RPMI7951 (cell line): Measurements from ENCODE around the gene NBEA. TPM values are rescaled to one million over a fixed set of nuclear protein-coding genes. Genes with fewer than 3 reads are reported as not detected.
A peak's percentile ranks its signal among the peaks of the same experiment; 100 is the strongest.

Source experiments
- DNase-seq: peaks from one replicate; pipeline ENCODE4 v3.0.0-alpha.2; 2012; ENCODE audit warnings: low read depth
- total RNA-seq: library from RNA; depleted of rRNA; stranded (reverse); fragments of >200 nt; shearing (Covaris generic); gene quantifications from 2 replicates; pipeline ENCODE4 v1.2.3, GENCODE V29; 2014

The NBEA gene
- total RNA-seq, 1 experiment from 2014 or later = 2.5 TPM

GRCh38 chr13:35567406-35567980 lies 625.4 kb downstream of the NBEA start:
- DNase-seq = no peak

DNA sequence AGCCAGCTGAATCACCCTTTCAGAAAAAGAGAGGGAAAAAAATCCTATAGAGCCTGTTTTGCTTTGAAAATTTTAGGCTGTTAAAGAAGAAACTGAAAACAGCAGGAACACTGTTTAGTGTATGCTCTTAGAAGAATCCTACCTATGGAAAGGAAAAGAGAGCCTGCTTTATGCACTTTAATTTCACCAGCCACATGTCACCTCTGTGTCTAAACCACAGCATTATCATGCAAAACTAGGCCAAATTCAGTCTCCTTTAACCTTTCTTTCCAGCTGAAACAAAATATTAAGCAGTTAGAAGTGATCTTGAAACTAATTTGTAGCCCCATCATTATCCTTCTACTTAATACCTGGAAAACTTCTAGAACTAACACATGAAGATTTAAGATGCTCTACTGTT lies 631.6 kb downstream of the NBEA start:
- DNase-seq = no peak

DNA sequence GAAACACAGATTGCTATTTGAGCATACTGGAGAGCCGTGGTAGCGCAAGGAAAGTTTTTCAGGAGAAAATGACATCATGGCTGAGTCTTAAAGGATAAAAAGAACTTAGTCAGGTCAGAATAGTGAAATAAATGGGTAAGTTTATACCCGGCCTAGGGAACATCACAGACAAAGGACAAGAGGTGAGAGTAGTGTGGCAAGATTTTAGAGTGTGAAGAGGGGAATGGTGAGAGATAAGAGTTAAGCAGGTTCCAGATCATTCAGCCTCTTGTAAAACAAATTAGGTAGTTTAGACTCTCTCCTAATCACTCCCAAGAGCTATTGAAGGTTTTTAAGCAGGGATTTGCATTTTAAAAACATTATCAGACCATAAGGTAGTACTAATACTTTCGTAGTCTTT lies 650.4 kb downstream of the NBEA start:
- DNase-seq = no peak

DNA sequence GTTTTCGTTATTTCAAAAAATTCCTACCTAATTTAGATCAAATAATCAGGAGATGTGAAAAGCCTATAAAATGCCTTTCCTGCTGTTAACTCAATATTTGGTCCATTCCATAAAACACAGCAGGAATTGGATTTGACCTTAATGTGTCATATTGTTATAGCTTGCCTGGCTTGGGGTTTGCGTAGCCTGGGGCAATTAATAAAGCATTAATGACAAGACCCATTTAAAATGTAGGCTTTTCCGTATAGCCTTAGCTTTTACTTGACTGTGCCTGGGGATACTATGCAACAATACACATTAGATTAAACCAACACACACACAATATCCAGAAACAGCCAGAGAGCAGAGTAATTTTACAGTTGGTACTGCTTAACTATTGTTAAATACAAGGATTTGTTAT lies 651.6 kb downstream of the NBEA start:
- DNase-seq = no peak

DNA sequence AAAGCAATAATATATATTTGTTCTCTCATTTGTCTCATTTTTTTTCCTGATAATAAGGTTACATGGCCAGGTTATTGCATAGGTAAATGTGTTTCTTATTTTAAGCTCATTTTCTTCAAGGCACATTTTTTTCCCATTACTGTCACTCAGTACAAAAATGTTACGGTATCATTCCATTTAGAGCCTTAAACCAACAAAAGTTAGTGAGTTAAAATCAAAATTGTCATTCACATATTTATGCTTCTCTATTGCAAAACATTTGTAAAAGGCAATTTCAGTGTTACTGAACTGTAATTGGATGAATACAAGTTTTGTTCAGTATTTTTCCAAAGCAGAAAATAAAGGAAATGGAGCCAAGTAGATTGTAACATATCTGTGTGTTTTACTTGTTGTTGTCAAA lies 652.0 kb downstream of the NBEA start:
- no peak for DNase-seq

- no peak for DNase-seq
Observed at GRCh38 chr13:35595181-35595580, 653.1 kb downstream of the NBEA start.

GRCh38 chr13:35596321-35597030 lies 654.4 kb downstream of the NBEA start:
- no peak for DNase-seq

DNA sequence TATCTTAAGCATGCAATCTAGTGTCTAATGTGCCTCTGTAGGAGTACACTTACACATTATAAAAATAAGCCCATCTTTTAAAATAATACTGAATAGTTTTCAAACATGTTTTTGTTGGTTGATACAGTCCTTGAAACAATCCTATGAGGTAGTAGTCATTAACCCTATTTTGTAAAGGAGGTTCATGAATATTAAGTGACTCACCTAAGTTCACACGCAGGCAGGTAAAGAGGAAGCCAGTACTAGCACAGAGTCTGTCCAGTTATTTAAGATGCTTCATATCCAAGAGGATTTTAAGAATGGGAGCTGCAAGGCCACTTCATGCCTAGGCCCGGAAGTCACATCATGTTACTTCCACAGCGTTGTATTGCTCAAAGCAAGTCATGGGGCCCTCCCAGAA lies 655.4 kb downstream of the NBEA start:
- DNase-seq = no peak

DNA sequence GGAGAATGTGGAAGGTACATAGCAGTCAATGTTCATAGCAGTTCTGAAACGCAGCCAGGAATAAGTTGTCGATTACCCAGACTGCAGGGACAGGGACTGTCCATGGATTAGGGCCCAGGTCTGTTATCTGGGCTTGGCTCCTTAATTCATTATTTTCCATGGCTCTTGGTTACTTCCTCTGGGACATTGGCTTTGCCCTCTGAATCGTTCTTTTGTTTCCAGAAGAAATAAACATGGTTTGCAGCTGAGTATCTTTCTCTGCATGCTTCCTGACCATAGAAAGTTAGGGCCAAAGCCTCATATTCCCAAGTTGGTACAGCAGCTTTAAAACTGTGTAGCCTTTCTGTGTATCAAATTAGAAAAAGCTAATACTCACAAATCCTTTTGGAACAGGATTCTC lies 656.2 kb downstream of the NBEA start:
- DNase-seq = no peak

DNA sequence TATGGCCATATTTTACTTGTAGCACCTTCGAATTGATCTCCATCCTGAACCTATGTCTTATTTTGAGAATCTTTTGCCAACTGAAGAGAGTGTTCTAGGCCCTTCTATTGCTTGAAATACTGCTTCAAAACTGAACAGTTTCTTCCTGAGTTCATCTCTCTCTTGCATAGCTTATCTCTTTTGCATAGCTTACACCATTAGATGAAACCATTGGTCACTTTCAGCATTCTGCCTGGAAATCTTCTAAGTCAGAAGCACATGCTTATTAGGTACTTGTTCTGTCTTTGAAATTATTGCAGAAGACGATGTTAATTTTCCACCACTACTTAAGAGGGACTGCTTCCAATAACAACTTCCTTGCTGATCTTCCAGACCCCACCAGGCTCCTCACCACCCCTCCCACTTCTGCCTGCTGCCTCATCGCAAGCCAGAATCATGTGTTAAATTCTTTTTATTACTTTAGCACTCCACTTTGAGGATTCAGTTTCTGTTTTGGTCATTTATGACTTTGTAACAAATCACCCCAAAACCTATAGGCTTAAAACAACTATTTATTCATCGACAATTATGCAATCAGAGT lies 656.8 kb downstream of the NBEA start:
- DNase-seq = no peak

DNA sequence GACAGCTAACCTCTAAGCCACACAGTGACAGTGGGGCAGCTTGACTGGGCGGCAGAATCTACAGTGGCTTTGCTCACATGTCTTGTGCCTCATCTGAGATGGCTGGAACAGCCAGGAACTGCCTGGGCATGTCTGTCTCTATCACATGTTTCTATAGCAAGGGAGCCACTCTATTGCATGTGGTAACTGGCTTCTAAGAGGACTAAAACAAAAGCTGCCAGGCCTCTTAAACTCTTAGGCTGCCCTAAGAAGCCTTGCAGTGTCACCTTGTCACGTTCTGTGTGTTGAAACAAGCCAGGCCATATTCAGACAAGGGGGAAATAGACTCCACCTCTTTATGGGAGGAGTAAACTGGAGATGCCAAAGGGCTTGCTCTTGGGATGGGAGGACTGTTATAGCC lies 657.3 kb downstream of the NBEA start:
- no peak for DNase-seq

DNA sequence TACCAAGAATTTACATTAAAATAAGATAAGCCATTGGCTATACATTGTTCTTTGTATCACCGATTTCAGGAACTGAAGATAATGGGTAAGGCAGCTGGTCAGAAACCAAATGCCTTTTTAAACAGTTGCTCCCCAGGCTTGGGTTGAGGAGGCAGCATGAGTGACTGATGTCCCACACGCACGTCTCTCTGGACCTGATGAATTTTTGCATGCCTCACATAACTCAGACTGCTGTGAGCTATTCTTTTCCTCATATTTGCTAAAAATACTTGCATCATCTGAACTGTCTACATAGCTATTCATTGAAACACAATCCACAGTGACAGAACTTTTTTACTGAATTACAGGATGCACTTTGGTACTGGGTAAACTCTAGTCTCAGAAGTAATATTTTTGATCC lies 658.1 kb downstream of the NBEA start:
- no peak for DNase-seq

GRCh38 chr13:35603593-35604285 lies 661.7 kb downstream of the NBEA start:
- DNase-seq = no peak

- no peak for DNase-seq
Observed at GRCh38 chr13:35614666-35615065, 672.6 kb downstream of the NBEA start.

DNA sequence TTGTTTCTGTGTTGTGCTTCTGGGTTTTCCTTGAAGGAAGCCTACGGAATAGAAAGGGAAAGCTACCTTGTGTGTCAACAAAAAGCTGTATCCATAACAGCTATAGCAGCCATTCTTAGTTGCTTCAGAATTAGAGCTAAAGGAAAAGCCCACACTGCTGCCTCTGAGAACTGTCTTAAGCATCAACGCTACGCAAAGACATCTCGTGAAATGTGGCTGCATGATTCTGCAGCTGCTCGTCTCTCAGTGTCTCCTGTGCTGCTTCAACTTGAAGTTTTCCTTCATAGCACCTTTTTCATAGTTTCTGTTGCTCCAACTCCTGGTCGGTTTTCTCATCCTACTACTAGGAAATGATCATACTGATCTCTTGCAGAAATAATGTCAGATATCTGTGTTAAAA lies 675.4 kb downstream of the NBEA start:
- DNase-seq = no peak

DNA sequence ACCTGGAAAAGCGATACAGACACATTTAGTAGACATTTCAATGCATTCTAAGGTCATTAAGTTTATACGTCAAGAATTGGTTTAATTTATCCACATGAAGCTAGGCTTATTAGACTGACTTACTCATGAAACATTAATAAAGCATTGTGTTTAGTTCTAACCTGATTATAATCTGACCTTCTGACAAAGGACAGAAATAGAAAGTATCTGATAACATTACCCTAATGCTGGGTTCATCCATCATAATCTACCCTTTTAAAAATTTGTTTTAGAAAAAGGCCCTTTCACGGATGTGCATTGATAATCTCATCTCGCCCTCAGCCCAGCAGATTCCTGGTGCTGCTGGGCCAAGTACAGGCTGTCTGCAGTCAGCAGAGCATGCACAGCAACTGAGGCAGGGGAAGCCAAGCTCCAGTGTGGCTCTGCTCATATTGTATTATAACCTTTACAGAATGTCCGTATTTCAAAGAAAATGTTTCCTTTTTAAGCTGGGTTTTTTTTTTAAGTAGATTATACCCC lies 676.6 kb downstream of the NBEA start:
- DNase-seq = no peak

- peak; percentile 24 for DNase-seq
Observed at GRCh38 chr13:35621989-35622388, 679.9 kb downstream of the NBEA start.

- no peak for DNase-seq
Observed at GRCh38 chr13:35629026-35629425, 687.0 kb downstream of the NBEA start.

DNA sequence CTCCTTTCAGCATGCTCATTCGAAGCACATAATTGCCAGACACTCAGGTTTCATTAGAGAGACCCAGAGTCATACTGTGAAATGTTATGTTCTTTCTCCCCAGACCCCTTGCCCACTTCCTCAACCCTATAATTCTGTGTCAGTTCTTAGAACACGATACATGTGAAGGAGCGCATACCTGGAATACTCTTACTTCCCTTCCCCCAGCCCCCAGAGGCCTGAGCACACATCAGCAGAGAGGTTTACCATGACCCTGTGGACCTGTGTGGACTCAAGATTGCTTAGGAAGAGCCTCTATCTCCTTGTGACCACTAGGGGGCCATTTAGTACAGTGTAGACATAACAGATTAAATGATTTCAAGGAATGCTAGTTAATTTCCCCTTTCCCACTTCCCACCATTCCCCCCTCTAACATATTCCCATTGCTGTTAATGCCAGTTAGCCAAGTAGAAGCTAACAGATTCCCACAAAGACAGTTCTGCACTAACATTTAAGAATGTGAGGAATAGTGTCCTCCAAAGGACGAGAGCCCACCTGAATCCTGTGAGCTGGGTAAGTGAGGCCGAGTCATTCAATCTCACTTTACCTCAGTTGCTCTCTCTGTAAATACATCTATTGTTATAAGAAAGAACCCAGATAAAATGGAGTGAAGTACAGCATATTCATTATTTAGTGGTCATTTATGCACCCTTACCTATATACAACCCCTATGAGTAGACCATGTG lies 688.6 kb downstream of the NBEA start:
- peak; percentile 62 for DNase-seq

DNA sequence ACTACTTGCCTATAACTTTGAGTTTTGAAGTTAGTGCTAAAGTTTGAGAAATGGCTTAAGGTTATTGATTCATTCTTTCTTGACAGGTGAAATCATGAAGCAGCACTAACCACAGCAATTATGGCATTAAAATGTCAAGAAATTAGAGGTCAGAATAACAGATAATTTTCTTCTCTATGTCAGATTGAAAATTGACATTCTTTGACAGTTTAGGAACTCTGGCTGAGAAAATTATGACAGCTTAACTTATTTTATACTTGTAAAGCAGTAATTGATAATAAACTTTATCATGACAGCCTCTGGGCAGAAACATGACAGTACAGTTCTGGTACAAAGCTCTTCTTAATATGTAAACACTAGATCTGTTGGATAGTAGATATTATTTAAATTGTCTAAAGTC lies 689.6 kb downstream of the NBEA start:
- no peak for DNase-seq

DNA sequence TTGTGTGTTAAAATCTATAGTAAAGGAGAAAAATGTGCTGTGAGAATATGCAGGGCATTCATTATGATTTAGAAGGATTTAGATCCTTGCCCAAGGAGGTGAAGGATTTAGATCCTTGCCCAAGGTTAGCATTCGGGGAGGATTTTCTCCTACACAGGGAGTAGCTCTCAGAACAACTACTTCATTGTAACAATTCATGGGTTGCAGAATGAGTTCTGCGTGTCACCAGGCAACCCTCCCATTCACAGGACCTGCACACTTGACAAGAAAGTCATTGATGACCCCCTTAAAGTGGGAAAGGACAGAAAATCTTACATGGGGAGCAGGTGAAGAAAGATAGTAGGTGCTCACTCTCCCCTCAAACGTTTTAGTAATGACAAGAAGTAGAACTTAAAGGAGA lies 701.6 kb downstream of the NBEA start:
- DNase-seq = no peak
